Psoas muscle (tissue), 8 donors: Measurements from ENCODE around the gene GLB1L2. TPM values are rescaled to one million over a fixed set of nuclear protein-coding genes. Genes with fewer than 3 reads are reported as not detected.

Experiments used
- ATAC-seq, 4 donors: fragments of 200-7000 bp; cut with Tn5 transposase; one replicate each; pipeline ENCODE4 v1.9.1; 2020; ENCODE audit warnings: moderate library complexity in 3 of 4, mild to moderate bottlenecking in 2 of 4
- DNase-seq, 2 donors: peaks; one replicate each; pipeline ENCODE4 v3.0.0-alpha.2; 2020
- H3K27ac ChIP-seq: fragments of 200-600 bp; one replicate; pipeline ENCODE4 v1.8.0; 2022
- H3K27me3 ChIP-seq, 3 donors: fragments of 200-600 bp in 1 of 3; one replicate each; pipeline versions ENCODE4 v1.6.1 to v1.8.0; 2013 to 2022; ENCODE audit warnings: low read length in 2 of 3, mild to moderate bottlenecking in 2 of 3, moderate library complexity in 1 of 3; ENCODE audit not compliant: insufficient read depth in 3 of 3
- H3K36me3 ChIP-seq, 2 donors: fragments of 200-600 bp in 1 of 2; one replicate each; pipeline versions ENCODE4 v1.6.1 to v1.8.0; 2013 to 2022; ENCODE audit warnings: low read depth in 1 of 2, mild to moderate bottlenecking in 1 of 2, moderate library complexity in 1 of 2; ENCODE audit not compliant: insufficient read depth in 1 of 2
- H3K4me1 ChIP-seq: fragments of 200-600 bp; one replicate; pipeline ENCODE4 v1.8.0; 2022
- H3K4me3 ChIP-seq: fragments of 200-600 bp; one replicate; pipeline ENCODE4 v1.8.0; 2022; ENCODE audit warnings: mild to moderate bottlenecking
- H3K9me3 ChIP-seq: fragments of 200-600 bp; one replicate; pipeline ENCODE4 v1.8.0; 2022
- CTCF ChIP-seq: fragments of 200-600 bp; IDR thresholded peaks from one replicate; pipeline ENCODE4 v1.8.0; 2022; ENCODE audit warnings: antibody characterized with exemption
- WGBS, 3 donors: extraction: QIAGEN DNeasy Blood & Tissue Kit; methylation state at CpG; one replicate each; pipeline versions ENCODE4 v1.1.6 to v1.1.7; 2013; 5-methylcytosine and 5-hydroxymethylcytosine counted together
- intact Hi-C, 2 donors: fragments of 100-400 bp; cut with DNase I; formaldehyde crosslinking; loops; one replicate each; pipeline versions ENCODE4 v1.11.0 to v1.14.2; 2022
- polyA plus RNA-seq, 3 donors: library from polyadenylated mRNA; stranded (reverse); fragments of 200-250 nt; gene quantifications; one replicate each; pipeline ENCODE4 v1.2.3, GENCODE V29; 2013
- total RNA-seq, 4 donors: library from RNA; stranded (reverse); fragmentation: NEBNext Ultra II Directional in 2 of 4; extraction: Animal tissue kit (Norgen Biotek cat#: 25700) in 2 of 4; gene quantifications; one replicate each; pipeline versions ENCODE4 v1.2.1 to v1.2.4, GENCODE V29; 2021 to 2023
- donor health status: healthy with polysubstance abuse.
- donor health status: DM: no; HTN: no; CAD: no; lungs with moderate emphysema.
- donor health status: Bipolar disorder and iron deficiency.
- donor health status: healthy.
- donor health status: DM: yes; HTN: yes; CAD: no.
- donor health status: DM: no; HTN: no; CAD: no.
- donor health status: DM: no; HTN: no; CAD: no.
- donor health status: DM: yes; HTN: yes; CAD: no.

GLB1L2 gene
- total and polyA plus RNA-seq, 7 donors: 0.14 to 1.5 (median 0.91) TPM

DNA sequence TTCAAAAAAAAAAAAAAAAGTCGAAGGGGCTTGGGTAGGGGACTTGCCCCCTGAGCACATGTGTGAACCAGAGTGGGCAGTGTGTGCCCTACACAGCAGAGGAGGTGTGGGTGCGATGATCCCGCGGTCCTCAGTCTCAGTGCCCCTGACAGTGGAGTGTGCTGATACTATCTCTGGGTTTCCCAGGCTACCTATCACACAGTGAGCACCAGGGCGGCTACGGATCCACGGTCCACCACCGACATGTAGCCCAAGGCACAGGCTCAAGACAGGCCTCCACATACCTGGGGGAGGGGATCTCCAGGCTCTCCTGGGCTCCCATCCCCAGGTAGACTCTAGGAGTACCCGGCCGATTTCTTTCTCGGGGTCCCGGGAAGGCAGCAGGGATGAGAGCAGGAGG lies 71.1 kb downstream of the GLB1L2 start:
- no peak for DNase-seq
- Histone ChIP-seq H3K27me3 (peaks cover 0 to 34% (median 7%) of the 10 kb centered on the region in 3 donors), H3K27ac (no peak overlapping the region), H3K4me3 (no peak overlapping the region), H3K4me1 (no peaks in the 10 kb centered on the region), H3K36me3 (no peaks in the 10 kb centered on the region), H3K9me3 (no peaks in the 10 kb centered on the region)
- 89% methylated on average over 12 of the region's 12 CpGs for WGBS, 3 donors
- intact Hi-C loops: no loop called here
- no peak for ATAC-seq
- TF ChIP-seq CTCF: no peak

DNA sequence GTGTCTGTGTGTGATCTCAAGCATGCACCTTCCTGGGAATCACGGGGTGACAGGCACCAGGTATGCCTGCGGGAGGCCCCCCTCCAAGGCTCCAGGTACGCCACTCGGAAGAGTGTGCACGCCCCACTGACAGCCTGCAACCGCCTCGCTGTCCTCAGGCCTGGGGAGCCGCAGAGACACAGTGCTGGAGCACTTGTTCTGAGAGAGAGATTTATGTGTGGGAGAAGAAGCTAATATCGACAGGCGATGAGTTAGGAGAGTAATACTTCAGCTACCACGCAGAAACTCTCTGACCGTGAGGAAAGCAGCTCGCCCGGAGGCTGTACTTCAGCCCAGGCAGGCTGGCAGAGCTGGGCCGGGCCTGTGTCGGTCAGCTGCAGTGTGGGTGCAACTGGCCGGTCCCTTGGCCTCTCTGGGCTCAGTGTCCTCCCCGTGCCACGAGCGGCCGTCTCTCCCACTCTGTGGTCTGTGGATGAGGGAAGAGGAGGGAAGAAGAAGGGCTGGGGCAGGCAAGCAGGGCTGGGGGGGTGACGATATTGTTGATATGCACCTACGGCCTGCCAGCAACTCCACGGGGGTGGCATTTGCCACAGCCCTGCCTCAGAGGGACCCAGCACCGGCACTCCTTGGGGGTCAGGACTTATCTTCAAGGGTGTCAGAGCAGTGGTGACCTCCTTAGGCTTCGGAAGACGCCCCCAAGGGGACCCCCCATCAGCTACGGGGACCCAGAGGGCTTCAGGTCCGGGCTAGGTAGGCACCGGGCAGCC lies 73.0 kb downstream of the GLB1L2 start:
- H3K4me1 ChIP-seq: no peaks in the 10 kb centered on the region
- peaks cover 0 to 36% (median 9%) of the 10 kb centered on the region in 3 donors for H3K27me3 ChIP-seq
- DNase-seq (no peak), ATAC-seq (no peak)
- no peak for TF ChIP-seq CTCF
- intact Hi-C loops: no loop called here
- H3K4me3 ChIP-seq: no peak overlapping the region
- no peak overlapping the region for H3K27ac ChIP-seq
- H3K9me3 ChIP-seq: no peaks in the 10 kb centered on the region
- no peaks in the 10 kb centered on the region for H3K36me3 ChIP-seq
- WGBS, 3 donors: 86 to 88% (median 86%) methylated on average over 29 to 30 of the region's 30 CpGs

DNA sequence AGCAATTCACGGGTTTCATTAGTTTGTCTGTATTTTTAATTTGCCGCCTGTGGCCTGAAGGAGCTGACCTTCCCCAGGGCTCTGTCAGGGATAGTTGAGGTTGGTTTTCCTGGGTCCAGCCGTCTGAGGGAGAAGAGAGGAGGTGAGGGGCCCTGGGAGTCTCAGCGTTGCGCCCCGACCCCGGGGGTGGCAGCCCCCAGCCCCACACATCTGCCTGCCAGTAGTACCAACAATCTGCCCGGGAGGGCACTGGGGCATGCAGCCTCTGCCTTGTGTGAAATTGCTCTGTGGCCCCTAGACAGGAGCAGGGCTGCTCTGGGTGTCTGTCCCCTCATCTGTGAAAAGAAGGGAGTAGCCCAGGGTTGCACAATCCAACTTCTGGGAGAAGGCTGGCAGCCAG lies 73.6 kb downstream of the GLB1L2 start:
- Histone ChIP-seq H3K27me3 (peaks cover 3 to 43% (median 14%) of the 10 kb centered on the region in 3 donors), H3K4me3 (no peak overlapping the region), H3K27ac (no peak overlapping the region), H3K36me3 (no peaks in the 10 kb centered on the region), H3K4me1 (no peaks in the 10 kb centered on the region), H3K9me3 (no peaks in the 10 kb centered on the region)
- TF ChIP-seq CTCF: no peak
- ATAC-seq (no peak), DNase-seq (no peak)
- 73 to 79% (median 76%) methylated on average over 8 of the region's 8 CpGs for WGBS, 3 donors
- intact Hi-C loops: no loop called here

DNA sequence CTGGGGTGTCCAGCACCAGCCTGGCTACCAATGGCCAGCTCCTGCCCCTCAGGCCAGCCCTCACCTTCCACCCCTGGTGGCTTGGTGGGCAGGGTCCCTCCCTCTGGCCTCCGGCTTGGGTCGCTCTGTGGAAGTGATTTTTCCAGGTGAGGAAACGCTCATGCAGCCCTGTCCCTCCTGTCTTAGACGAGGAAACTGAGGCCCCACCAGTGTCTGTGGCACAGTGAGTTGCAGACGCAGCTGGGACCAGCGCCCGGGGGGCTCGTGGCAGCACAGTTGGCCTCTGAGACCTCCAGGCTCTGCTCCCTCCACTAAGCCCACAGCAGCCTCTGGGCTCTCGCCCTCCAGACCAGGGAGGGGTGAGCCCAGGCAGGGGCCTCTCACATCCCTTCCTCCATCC lies 74.1 kb downstream of the GLB1L2 start:
- intact Hi-C loops: no loop called here
- DNase-seq: no peak
- no peak for TF ChIP-seq CTCF
- no peaks in the 10 kb centered on the region for H3K36me3 ChIP-seq
- no peak overlapping the region for H3K27ac ChIP-seq
- H3K4me1 ChIP-seq: no peaks in the 10 kb centered on the region
- H3K9me3 ChIP-seq: no peaks in the 10 kb centered on the region
- peaks cover 3 to 47% (median 18%) of the 10 kb centered on the region in 3 donors for H3K27me3 ChIP-seq
- ATAC-seq: no peak
- H3K4me3 ChIP-seq: no peak overlapping the region
- WGBS, 3 donors: 69 to 77% (median 74%) methylated on average over 4 to 9 of the region's 9 CpGs
